Body of pancreas (tissue), 4 donors: ENCODE measurements around the gene RGS16. TPM values are rescaled to one million over a fixed set of nuclear protein-coding genes. Genes with fewer than 3 reads are reported as not detected.

Source experiments
- ATAC-seq: fragments of 150-250 bp; one replicate; pipeline ENCODE4 v1.9.1; 2016
- DNase-seq, 4 donors: peaks; one replicate each; pipeline ENCODE4 v3.0.0-alpha.2; 2019
- H3K27ac ChIP-seq, 4 donors: fragments of 200-600 bp; sonication (generic); 1 replicate in 3 of 4; 2 replicates in 1 of 4; pipeline versions ENCODE4 v1.5.1 to v1.6.1; 2016 to 2019; ENCODE audit warnings: mild to moderate bottlenecking in 1 of 4, mixed read lengths in 1 of 4, moderate library complexity in 1 of 4
- H3K27me3 ChIP-seq, 2 donors: fragments of 200-600 bp; sonication (generic); one replicate each; pipeline ENCODE4 v1.6.0; 2016; ENCODE audit warnings: mild to moderate bottlenecking in 1 of 2
- H3K36me3 ChIP-seq, 2 donors: fragments of 200-600 bp; sonication (generic); replicated peaks in 1 of 2; 2 replicates each; pipeline ENCODE4 v1.5.1; 2016; ENCODE audit warnings: low read depth in 2 of 2; ENCODE audit not compliant: insufficient read depth in 1 of 2
- H3K4me1 ChIP-seq: fragments of 200-600 bp; sonication (generic); one replicate; pipeline ENCODE4 v1.6.0; 2016
- H3K4me3 ChIP-seq, 2 donors: fragments of 200-600 bp; sonication (generic); 1 replicate in 1 of 2; 2 replicates in 1 of 2; pipeline ENCODE4 v1.5.1; 2016 to 2019
- H3K9me3 ChIP-seq, 3 donors: fragments of 200-600 bp; sonication (generic); 1 replicate in 2 of 3; 2 replicates in 1 of 3; pipeline ENCODE4 v1.5.1; 2016
- CTCF ChIP-seq, 7 experiments: fragments of 450-650 bp in 4 of 7; fragments of 200-600 bp in 3 of 7; sonication (generic) in 3 of 7; IDR thresholded peaks; one replicate each; pipeline ENCODE4 v1.5.1; 2016 to 2019; ENCODE audit warnings: antibody characterized with exemption in 7 of 7
- POLR2A ChIP-seq, 3 donors: fragments of 450-650 bp; IDR thresholded peaks; one replicate each; pipeline ENCODE4 v1.6.1; 2016; ENCODE audit warnings: antibody characterized with exemption in 3 of 3, mild to moderate bottlenecking in 2 of 3
- WGBS, 2 donors: methylation state at CpG; one replicate each; pipeline ENCODE4 v1.1.5; 2017; 5-methylcytosine and 5-hydroxymethylcytosine counted together
- intact Hi-C: fragments of 100-400 bp; cut with DNase I; formaldehyde crosslinking; loops from one replicate; pipeline ENCODE4 v1.15.1; 2023
- small RNA-seq: library from RNA; depleted of rRNA; stranded (forward); fragments of <200 nt; gene quantifications from one replicate; pipeline ENCODE3, GENCODE V24; 2016
- total RNA-seq, 2 donors: library from RNA; depleted of rRNA; stranded (reverse); fragments of >200 nt; gene quantifications; one replicate each; pipeline ENCODE4 v1.1.0, GENCODE V29; 2016

The RGS16 gene
- total RNA-seq, 2 donors from 2014 or later = 2.6 to 3.9 TPM

- Histone ChIP-seq H3K9me3 (peaks cover 0 to 5% (median 0%) of the 10 kb centered on the region in 3 donors), H3K27me3 (no peaks in the 10 kb centered on the region), H3K4me1 (no peaks in the 10 kb centered on the region), H3K4me3 (no peak overlapping the region), H3K27ac (no peak overlapping the region), H3K36me3 (no peaks in the 10 kb centered on the region)
- intact Hi-C loops = no loop called here
- TF ChIP-seq POLR2A (IDR thresholded peaks at IDR 0.05) (no peak), CTCF (IDR thresholded peaks at IDR 0.05) (no peak)
- ATAC-seq = no peak
- 86 to 90% methylated on average over 1 of the region's 1 CpG for WGBS, 2 donors
- DNase-seq = no peak
Measured at GRCh38 chr1:182555493-182555892, 48.7 kb downstream of the RGS16 start.

GRCh38 chr1:182552527-182552926, 51.7 kb downstream of the RGS16 start:
- Histone ChIP-seq H3K4me1 (no peaks in the 10 kb centered on the region), H3K36me3 (no peaks in the 10 kb centered on the region), H3K27ac (no peak overlapping the region), H3K4me3 (no peak overlapping the region), H3K9me3 (peaks cover 0 to 5% (median 0%) of the 10 kb centered on the region in 3 donors), H3K27me3 (no peaks in the 10 kb centered on the region)
- DNase-seq (no peak), ATAC-seq (no peak)
- WGBS, 2 donors = 84 to 90% methylated on average over 2 of the region's 2 CpGs
- TF ChIP-seq POLR2A (IDR thresholded peaks at IDR 0.05) (no peak), CTCF (IDR thresholded peaks at IDR 0.05) (no peak)
- intact Hi-C loops = no loop called here

GRCh38 chr1:182549811-182550210, 54.4 kb downstream of the RGS16 start:
- Histone ChIP-seq H3K27ac (no peak overlapping the region), H3K9me3 (peaks cover 0 to 5% (median 0%) of the 10 kb centered on the region in 3 donors), H3K4me3 (no peak overlapping the region), H3K36me3 (no peaks in the 10 kb centered on the region), H3K4me1 (no peaks in the 10 kb centered on the region), H3K27me3 (no peaks in the 10 kb centered on the region)
- intact Hi-C loops = no loop called here
- 3 to 24% methylated on average over 1 of the region's 1 CpG for WGBS, 2 donors
- TF ChIP-seq CTCF (IDR thresholded peaks at IDR 0.05) (no peak), POLR2A (IDR thresholded peaks at IDR 0.05) (no peak)
- no peak for ATAC-seq
- no peak for DNase-seq

DNA sequence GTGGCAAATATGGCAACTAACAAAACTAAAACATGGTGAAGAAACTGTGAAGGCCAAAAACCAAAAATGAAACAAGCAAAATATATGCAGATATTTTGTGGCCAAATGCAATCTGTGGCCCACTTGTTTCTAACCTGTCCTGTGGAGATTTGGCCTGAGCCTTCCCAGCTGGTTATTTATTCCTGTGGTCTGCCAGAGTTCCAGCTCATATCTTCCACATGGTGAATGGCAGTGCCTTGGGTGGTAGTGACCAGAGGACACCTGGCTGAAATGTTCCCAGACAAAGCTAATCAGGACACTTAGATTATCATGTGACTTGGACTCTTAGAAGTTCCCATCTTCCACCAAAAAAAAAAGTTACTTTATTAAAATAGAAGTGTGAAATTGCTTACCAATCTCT, 54.8 kb downstream of the RGS16 start:
- peaks cover 0 to 5% (median 0%) of the 10 kb centered on the region in 3 donors for H3K9me3 ChIP-seq
- no peak for TF ChIP-seq POLR2A (IDR thresholded peaks at IDR 0.05)
- TF ChIP-seq CTCF (IDR thresholded peaks at IDR 0.05) = no peak
- H3K36me3 ChIP-seq = no peaks in the 10 kb centered on the region
- no peak for DNase-seq
- ATAC-seq = no peak
- H3K4me3 ChIP-seq = no peak overlapping the region
- no peaks in the 10 kb centered on the region for H3K4me1 ChIP-seq
- H3K27me3 ChIP-seq = no peaks in the 10 kb centered on the region
- intact Hi-C loops = no loop called here
- H3K27ac ChIP-seq = no peak overlapping the region

Small RNA genes within 50 kb of the gene (small RNA-seq; reads per million reads assigned to genes)
- gene RF00017 = not detected

Other genes starting within 250 kb of the RGS16 start
- gene GLUL, start 212.6 kb downstream of the RGS16 start, total RNA-seq = 1,000 to 10,000 TPM in 1 of 2 donors, 100 to 1,000 TPM in 1; 621 to 1,699 TPM
- gene TEDDM1, start 203.7 kb downstream of the RGS16 start, total RNA-seq = not detected
- gene RGSL1, start 154.2 kb downstream of the RGS16 start, total RNA-seq = not detected
- gene RNASEL, start 15.1 kb downstream of the RGS16 start, total RNA-seq = 1 to 10 TPM in 1 of 2 donors, under 1 TPM in 1; 0.33 to 6.0 TPM
- not detected for gene RGS8, start 80.2 kb upstream of the RGS16 start, total RNA-seq
- 1 to 10 TPM in 1 of 2 donors, under 1 TPM in 1; 0.99 to 2.6 TPM for gene NPL, start 185.4 kb upstream of the RGS16 start, total RNA-seq
- 10 to 100 TPM; 38.4 to 67.9 TPM for gene DHX9, start 235.0 kb upstream of the RGS16 start, total RNA-seq